Measurements from ENCODE around the gene TFCP2L1.

Gene TFCP2L1

GRCh38 chr2:121203591-121204249, 81.3 kb downstream of the TFCP2L1 start:
- no peak for TF ChIP-seq CTCF (conservative IDR thresholded peaks at IDR 0.05; ENCODE audit: low read depth, low read length)
- no peak overlapping the region for H3K4me3 ChIP-seq (ENCODE audit: low read length)
- no peak for DNase-seq (ENCODE audit: low read depth)

GRCh38 chr2:121202541-121203310, 82.3 kb downstream of the TFCP2L1 start:
- H3K4me3 ChIP-seq (ENCODE audit: low read length): no peak overlapping the region
- DNase-seq (ENCODE audit: low read depth): no peak
- no peak for TF ChIP-seq CTCF (conservative IDR thresholded peaks at IDR 0.05; ENCODE audit: low read depth, low read length)

GRCh38 chr2:121201796-121202195, 83.2 kb downstream of the TFCP2L1 start:
- H3K4me3 ChIP-seq (ENCODE audit: low read length): no peak overlapping the region
- DNase-seq (ENCODE audit: low read depth): no peak
- TF ChIP-seq CTCF (conservative IDR thresholded peaks at IDR 0.05; ENCODE audit: low read depth, low read length): no peak

GRCh38 chr2:121200419-121201315, 84.3 kb downstream of the TFCP2L1 start:
- no peak for DNase-seq (ENCODE audit: low read depth)
- H3K4me3 ChIP-seq (ENCODE audit: low read length): no peak overlapping the region
- TF ChIP-seq CTCF (conservative IDR thresholded peaks at IDR 0.05; ENCODE audit: low read depth, low read length): no peak

- H3K4me3 ChIP-seq (ENCODE audit: low read length): no peak overlapping the region
- no peak for TF ChIP-seq CTCF (conservative IDR thresholded peaks at IDR 0.05; ENCODE audit: low read depth, low read length)
- no peak for DNase-seq (ENCODE audit: low read depth)
These were observed 85.0 kb downstream of the TFCP2L1 start for GRCh38 chr2:121200011-121200347.

GRCh38 chr2:121199281-121200010, 85.6 kb downstream of the TFCP2L1 start:
- H3K4me3 ChIP-seq (ENCODE audit: low read length): no peak overlapping the region
- no peak for TF ChIP-seq CTCF (conservative IDR thresholded peaks at IDR 0.05; ENCODE audit: low read depth, low read length)
- no peak for DNase-seq (ENCODE audit: low read depth)

All from retinal pigment epithelial cell (primary cell).